ENCODE data around the gene FAM181A.

Gene FAM181A

DNA sequence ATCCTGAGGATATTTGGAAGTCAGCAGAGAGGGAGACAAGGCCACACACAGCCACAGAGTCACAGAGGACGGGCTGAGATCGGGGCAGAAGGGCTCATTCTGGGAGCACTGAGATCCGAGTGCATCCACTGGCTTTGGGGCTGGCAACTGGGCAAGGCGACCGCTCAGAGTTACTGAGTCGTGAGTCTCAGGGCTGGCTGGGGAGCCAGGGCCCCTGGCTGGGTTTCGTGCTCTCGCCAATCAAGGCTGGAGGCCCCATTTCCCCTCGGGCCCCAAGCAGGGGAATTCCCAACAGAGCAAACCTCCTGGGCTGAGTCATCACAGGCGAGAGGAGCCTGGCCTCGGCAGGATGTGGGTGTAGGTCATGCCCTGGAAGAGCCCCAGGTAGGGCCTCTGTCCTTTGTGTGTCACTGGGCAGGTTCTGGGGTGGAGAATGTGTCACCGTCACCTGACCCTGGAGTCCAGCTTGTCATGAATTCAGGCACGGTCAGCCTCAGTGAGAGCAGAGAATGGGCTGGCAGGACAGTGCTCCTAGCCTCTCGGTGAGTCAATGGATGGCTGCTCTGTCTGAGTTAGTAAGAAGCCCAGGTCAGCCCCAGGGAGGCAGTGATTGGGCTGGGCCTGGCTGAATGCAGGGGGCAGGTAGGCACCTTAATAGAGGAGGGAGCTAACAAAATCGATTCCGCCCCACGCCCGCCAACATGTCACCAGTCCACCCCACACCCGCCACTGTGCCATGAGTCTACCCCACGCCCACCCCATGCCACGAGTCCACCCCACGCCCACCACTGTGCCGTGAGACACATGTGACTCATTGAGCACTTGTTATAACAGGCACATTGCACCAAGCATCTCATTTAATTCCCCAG, 32.3 kb downstream of the FAM181A start:
- peak; percentile 89 for DNase-seq (ENCODE audit: low read depth, low spot score)
- H3K27ac ChIP-seq = peak overlapping the region; percentile 90

- H3K27ac ChIP-seq = peak overlapping the region; percentile 90
- no peak for DNase-seq (ENCODE audit: low read depth, low spot score)
These were observed 32.9 kb downstream of the FAM181A start for GRCh38 chr14:93960108-93960475.

DNA sequence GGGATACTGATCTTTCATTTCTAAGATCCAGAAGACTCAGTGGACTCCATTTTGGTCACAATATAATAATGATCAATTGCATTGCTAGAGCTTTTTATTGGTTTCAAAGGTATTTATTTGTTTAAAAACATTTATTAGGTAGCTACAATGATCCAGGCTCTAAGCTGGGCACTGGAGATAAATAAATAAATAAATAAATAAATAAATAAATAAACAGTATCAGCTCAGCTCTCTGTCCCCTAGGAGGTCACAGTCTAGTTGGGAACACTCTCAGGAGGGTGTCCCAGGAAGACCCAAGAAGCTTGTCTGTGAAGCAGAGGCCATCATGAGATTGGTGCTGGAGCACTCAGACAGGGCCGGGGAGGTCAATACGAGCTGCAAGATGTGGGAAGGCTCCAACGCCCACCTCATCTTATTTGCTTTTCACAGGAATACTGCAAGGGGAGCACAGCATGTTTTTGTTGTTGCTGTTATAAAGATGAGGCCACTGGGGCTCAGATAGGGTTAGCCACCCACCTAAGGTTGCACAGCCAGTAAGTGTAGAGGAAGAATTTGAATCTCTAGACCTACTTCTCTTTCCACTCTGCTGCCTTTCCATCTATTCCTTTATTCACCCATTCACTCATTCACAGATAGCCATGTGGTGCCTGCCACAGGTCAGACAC, 33.8 kb downstream of the FAM181A start:
- H3K27ac ChIP-seq = peak overlapping the region; percentile 90
- DNase-seq (ENCODE audit: low read depth, low spot score) = no peak

- no peak overlapping the region for H3K27ac ChIP-seq
- no peak for DNase-seq (ENCODE audit: low read depth, low spot score)
These were observed 34.5 kb downstream of the FAM181A start for GRCh38 chr14:93961620-93962019.

DNA sequence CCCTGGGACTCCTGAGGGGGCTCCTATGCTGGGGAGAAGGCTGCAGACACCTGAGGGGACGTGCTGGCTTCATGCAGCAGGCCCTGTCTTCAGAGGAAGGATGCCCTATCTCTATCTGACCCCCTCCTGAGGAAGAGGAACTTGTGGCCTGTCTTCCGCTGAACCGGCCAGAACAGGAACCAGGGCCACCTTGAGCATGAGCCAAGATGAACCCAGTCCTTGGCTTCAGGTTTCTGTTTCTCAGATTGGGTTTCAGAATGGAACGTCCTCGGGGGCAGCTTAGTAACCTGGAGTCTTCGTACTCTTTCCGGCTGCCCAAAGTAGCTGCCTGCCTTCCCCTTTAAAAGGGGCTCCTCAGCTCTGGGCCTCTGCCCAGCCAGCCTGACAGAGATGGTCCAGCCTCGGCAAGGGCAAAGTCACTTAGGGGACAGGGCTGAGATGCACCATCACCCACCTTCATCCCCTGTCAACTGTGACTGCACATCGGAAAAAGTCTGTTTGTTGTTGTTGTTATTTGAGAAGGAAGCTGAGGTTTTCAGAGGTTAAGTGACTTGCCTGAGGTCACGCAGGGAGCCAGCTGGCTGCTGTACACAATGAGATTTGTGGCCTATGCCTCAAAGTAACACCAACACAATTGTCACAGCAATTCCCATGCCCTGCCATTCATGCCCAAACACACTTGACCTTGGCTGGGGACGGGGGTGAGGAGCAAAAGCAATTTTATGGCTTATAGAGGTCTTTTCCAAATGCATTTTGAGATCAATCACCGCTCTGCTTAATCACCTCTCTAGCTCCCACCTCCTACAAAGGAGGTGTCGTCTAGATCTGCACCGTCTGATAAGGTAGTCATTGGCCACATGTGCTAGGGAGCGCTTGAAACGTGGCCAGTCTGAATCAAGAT, 35.8 kb downstream of the FAM181A start:
- no peak overlapping the region for H3K27ac ChIP-seq
- no peak for DNase-seq (ENCODE audit: low read depth, low spot score)

DNA sequence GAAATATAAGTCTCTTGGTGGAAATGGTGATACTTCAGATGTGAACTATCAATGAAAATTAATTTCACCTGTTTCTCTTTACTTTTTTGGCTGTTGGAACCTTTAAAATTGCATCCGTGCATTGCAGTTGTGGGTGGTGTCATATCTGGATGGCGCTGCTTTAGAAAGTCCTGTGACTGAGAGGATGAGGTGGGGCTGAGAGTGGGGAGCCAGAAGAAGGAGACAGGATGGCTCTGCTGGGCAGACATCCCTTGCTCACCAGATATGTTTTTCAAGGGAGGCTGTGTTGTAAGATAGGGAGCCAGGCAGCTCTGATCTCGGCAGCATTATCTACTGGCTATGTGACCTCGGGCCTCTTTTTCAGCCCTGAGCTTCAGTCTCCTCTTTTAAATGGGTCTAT, 36.5 kb downstream of the FAM181A start:
- H3K27ac ChIP-seq = no peak overlapping the region
- DNase-seq (ENCODE audit: low read depth, low spot score) = no peak

GRCh38 chr14:93964281-93964680, 37.1 kb downstream of the FAM181A start:
- peak overlapping the region; percentile 84 for H3K27ac ChIP-seq
- DNase-seq (ENCODE audit: low read depth, low spot score) = no peak

DNA sequence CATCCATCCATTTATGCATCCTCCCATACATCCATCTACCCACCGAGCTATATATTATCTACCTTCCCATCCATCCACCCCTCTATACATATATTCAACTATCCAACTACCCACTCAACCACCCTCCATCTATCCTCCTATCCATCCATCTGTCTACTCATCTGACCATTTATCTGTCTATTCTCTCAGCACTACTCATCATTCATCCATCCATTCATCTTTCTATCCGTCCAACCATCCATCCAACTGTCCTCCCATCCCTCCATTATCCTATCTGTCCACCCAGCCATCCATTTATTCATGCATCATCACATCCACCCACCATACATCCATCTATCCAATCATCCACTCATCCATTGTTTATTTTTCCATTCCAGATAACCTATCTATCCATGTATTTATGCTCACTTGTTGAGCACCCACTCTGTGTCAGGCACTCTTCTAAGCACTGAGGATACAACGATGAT, 37.7 kb downstream of the FAM181A start:
- DNase-seq (ENCODE audit: low read depth, low spot score) = no peak
- H3K27ac ChIP-seq = peak overlapping the region; percentile 84

- peak overlapping the region; percentile 84 for H3K27ac ChIP-seq
- DNase-seq (ENCODE audit: low read depth, low spot score) = peak; percentile 59
These were observed 38.2 kb downstream of the FAM181A start for GRCh38 chr14:93965287-93965821.

- DNase-seq (ENCODE audit: low read depth, low spot score) = no peak
- peak overlapping the region; percentile 84 for H3K27ac ChIP-seq
These were observed 38.9 kb downstream of the FAM181A start for GRCh38 chr14:93965946-93966474.

DNA sequence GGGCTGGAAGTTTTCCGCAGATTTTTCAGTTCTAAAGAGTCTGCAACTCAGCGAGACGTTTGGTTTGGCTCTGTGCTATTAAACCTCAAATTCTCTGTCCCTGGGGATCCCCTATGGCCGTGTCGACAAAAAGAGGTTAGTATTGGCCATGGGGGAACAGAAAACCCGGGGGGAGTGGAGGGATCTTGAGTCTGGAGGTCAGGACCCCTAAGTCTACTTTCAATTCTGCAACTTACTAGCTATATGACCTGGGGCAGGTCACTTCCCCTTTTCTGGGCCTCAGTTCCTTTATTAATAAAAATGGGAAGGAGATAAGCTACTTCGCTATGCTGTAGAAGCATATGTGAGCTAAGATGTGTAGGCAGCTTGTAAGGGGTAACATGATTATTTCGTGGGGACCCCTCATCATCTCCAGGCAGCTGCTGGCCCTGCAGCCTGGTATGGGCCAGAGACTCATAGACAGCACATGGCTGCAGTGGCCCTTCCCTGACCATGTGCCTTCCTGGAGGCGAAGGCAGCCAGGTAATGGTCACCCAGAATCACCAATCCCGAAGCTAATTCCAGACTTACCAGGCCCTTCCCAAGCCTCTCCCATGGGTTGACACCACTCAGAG, 40.6 kb downstream of the FAM181A start:
- DNase-seq (ENCODE audit: low read depth, low spot score) = no peak
- no peak overlapping the region for H3K27ac ChIP-seq

GRCh38 chr14:93969082-93969828, 42.1 kb downstream of the FAM181A start:
- DNase-seq (ENCODE audit: low read depth, low spot score) = no peak
- H3K27ac ChIP-seq = no peak overlapping the region

- no peak for DNase-seq (ENCODE audit: low read depth, low spot score)
- H3K27ac ChIP-seq = no peak overlapping the region
These were observed 43.4 kb downstream of the FAM181A start for GRCh38 chr14:93970585-93970964.

- H3K27ac ChIP-seq = no peak overlapping the region
- DNase-seq (ENCODE audit: low read depth, low spot score) = no peak
These were observed 44.0 kb downstream of the FAM181A start for GRCh38 chr14:93970965-93971634.

DNA sequence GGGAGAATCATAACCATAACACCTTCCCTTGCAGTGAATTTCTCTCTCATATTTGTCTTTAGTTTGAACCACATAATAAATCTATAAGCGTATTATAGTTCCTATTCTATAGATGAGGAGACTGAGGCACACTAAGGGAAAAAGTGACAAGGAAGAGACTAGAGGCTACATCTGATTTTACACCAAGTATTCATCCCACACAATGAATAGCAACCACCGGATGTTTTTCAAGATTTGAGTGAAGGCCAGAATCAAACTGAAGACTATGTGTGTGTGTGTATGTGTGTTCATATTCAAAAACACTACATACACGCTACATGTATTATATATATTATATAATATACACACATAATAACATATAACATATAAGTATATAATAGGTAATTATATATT, 44.5 kb downstream of the FAM181A start:
- H3K27ac ChIP-seq = no peak overlapping the region
- DNase-seq (ENCODE audit: low read depth, low spot score) = no peak

- H3K27ac ChIP-seq = no peak overlapping the region
- DNase-seq (ENCODE audit: low read depth, low spot score) = no peak
These were observed 45.6 kb downstream of the FAM181A start for GRCh38 chr14:93972618-93973205.

DNA sequence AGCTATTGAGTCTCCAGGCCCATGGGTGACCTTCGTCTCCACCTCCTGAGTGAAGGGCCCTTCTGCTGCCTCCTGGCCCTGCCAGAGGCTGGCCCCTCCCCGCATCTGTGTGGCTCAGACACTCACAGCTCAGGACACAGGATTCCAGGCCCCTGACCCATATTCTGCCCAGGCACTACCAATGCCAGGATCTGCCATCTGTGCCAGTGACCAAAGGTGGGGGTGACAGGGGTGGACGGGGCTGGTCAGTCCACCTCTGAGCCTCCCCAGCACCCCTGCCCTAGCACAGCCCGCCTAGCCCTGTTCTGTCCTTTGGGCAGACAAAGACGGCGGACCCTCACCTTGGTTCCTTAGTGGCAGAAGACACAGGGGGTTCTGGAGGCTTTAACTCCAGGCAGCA, 46.5 kb downstream of the FAM181A start:
- H3K27ac ChIP-seq = no peak overlapping the region
- DNase-seq (ENCODE audit: low read depth, low spot score) = no peak

DNA sequence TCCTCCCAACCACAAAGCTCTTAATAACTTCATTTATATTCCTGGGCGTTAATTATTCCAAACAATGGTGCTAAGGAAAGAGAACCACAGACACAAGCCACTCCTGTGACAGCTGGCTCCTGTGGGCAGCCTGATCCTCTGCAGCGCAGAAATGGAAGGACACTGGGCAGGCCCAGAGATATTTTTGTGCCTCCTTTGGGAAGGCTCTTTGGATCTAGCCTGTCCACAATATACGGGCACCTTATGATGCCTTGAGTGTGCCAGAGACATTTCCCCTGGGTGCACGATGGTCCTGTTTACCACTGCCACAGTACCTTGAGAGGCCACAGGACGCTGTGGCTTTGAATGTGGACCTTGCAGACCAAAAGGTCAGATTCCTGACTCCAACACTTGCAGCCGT, 47.2 kb downstream of the FAM181A start:
- no peak overlapping the region for H3K27ac ChIP-seq

More for the DNA sequence above, 47.2 kb downstream of the FAM181A start:
- no peak for DNase-seq (ENCODE audit: low read depth, low spot score)

Data from epithelial cell of prostate (primary cell).